ENCODE data around the gene SAFB2.
A peak's percentile ranks its signal among the peaks of the same experiment; 100 is the strongest.

Gene SAFB2

DNA sequence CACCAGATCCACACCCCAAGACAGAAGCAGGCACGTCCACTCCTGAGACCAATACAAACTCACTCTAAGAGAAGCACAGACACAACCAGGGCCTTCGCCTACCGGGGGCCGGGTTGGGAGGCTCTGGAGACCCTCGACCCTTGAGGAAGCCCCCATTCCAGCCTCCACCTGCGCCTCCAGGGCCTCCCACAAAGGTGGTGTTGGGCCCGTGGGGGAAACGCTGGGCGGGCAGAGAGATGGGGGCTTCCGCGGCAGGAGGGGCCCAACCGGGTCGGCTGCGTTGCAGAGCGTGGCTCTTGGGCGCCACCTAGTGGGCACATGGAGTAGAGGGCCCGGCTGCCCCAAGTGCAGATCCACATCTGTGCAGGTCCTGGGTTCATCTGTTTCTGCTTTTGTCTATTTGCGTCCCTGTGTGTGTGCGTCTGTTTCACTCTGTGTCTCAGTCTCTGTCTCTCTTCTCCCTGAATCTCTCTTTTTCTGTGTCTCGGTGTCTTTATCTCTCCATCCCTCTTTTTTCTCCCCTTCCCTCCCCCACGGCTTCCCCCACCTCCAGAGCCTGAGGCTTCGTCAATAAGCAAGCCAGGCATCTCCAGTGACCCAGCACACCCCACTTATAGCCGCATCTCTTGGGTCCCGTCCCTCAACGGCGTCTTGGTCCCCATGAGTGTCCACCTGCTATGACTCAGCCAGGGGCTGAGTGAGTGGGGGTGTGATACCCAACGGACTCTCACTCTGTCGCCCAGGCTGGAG is 44.3 kb downstream of the SAFB2 start:
- peak; percentile 53 for DNase-seq

GRCh38 chr19:5575590-5575989 is 47.0 kb downstream of the SAFB2 start:
- no peak for DNase-seq

DNA sequence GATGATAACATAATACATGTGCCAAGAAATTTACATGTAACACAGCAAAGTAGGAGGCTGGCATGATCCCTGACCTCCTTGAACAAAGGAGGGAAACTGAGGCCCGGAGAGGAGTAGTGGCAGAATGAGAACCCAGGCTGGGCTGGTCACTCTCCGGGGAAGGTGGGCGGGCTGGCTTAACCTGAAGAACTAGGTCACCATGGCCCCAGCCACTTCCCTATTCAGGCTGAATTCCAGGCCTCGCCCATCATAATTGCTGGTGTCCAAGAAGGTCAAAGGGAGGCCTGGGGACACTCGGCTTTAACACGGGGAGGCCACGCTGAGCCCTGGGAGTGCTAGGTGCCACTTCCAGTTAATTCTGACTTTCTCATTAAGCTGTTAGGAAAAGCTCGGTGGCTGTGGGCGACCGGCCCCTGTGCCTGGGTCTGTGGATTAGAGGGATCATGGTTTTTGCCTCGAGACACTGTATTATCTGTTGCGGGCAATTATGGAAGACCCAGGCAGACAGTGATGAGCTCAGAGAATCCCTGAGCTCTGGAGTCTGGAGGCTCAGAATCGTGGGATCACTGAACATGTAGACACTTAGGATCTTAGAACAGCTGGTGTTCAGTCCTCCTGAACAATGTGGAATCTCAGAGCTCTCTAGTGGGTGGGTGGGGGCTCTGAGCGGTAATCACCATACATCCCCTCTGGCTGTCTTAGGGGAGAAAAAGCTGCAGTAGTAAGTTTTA is 49.9 kb downstream of the SAFB2 start:
- DNase-seq = peak; percentile 16

DNA sequence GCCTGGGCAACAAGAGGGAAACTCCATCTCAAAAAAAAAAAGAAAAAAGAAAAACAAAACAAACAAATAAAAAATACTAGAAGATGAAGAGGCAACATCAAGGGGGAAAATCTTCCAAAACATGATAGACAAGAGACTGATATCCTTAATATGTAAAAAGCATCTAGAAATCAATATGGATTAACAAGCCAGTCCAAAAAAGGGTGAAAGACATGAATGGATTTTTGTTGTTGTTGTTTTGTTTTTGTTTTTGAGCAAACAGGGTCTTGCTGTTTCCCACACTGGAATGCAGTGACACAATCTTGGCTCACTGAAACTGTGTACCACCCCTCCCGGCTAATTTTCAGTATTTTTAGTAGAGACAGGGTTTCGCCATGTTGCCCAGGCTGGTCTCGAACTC is 50.8 kb downstream of the SAFB2 start:
- DNase-seq = no peak

DNA sequence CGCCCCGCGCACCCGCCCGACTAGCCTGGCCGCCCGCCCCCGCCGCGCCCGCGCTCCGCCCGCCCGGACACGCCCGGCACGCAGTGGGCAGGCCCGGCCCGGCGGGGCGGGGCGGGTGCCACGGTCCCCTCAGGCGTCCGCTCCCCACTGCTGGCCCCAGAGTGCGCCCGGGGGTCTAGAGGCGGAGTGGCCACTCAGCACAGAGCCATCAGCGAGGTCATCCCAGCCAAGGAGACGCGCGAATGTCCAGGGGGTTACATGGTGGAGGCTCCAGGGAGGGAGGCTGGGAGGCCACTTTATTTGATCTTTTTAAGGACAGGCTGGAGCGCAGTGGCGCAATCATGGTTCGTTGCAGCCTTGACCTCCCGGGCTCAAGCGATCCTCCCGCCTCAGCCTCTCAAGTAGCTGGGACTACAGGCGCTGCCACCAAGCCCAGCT is 54.6 kb downstream of the SAFB2 start:
- peak; percentile 45 for DNase-seq

- DNase-seq = peak; percentile 45
Observed at GRCh38 chr19:5567360-5567969, 55.1 kb downstream of the SAFB2 start, which contains the start of gene TINCR. TINCR (minus strand) TSS chr19:5567953.

DNA sequence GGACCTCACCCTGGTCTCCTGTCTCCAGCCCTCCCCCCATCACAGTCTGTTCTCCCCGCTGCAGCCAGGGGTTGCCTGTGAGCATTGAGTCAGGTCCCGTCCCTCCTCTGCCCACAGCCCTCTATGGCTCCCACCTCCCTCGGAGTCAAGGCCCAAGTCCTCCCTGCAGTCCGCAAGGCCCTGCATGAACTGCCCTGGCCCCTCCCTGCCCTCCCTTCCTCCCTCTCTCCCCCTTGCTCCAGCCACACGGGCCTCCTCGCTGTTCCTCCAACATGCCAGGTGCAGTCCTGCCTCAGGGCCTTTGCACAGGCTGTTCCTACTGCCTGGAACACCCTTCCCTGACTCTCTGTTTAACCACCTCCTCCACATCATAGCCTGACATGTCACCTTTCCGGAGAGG is 57.6 kb downstream of the SAFB2 start:
- DNase-seq = no peak

DNA sequence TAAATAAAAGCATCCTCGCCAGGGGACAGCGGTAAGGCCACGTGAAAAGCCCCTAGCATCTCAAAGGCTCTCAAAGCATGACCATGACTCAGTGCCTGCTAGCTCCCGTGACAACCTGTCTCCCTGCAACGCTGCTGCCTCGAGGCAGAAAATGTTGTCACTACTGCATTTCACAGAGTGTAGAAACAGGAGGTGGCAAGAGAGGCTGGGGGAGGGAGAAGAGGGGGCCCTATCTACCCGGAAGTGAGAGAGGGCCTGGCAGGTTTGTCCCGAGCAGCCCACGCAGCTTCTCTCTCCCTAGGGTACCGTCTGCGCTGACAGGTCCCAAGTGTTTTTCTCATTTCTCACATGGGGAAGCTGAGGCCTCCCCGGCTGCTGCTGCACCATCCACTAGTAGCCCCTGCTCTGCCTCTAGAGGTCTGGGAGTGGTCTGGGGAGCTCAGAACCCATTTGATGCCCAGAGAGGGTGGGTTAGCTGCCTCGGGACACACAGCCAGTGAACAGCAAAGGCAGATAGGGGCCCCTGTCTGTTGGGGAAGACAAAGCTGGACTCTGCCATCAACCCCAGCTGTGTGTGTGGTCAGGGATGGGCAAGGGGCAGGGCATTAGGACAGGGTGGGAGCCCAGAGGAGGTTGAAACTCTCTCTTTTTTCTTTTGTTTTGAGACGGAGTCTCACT is 58.5 kb downstream of the SAFB2 start:
- no peak for DNase-seq

DNA sequence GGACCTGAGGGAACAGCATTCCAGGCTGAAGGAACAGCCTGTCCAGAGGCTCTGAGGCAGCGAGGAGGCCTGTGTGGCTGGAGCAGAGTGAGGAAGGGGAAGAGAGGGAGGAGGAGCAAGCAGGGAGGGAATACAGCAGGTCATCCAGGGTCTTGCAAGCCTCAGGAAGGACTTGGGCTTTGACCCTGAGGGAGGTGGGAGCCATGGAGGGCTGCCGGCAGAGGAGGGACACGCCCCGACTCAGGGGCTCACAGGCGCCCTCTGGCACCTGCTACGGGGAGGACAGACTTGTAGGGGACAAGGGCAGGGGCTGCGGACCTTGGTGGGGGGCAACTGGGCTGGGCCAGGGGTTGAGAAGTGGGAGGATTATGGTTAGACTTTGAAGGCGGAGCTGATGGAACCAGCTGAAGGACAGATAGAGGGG is 59.6 kb downstream of the SAFB2 start:
- DNase-seq = no peak

DNA sequence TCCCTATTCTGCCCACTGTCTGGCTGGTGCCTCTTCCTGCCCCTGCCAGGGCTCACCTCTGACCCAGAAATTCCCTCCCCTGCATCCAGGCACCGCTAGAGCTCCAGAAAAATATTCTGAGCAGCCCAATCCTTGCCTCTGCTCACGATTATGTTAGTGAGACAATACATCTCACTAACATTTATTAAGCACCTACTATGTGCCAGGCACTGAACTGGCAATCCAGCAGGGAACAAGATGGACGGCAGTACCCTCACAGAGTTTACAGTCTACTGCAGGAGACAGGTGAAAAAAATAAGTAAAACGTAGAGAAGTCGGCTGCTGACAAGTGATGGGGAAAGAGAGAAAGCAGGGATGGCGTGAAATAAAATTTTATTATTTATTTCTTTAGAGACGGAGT is 60.3 kb downstream of the SAFB2 start:
- no peak for DNase-seq

GRCh38 chr19:5561559-5561958 is 61.0 kb downstream of the SAFB2 start:
- no peak for DNase-seq

GRCh38 chr19:5560156-5560555 is 62.4 kb downstream of the SAFB2 start:
- no peak for DNase-seq

- DNase-seq = no peak
Observed at GRCh38 chr19:5559804-5560133, 62.8 kb downstream of the SAFB2 start.

GRCh38 chr19:5558101-5558621 is 64.4 kb downstream of the SAFB2 start:
- no peak for DNase-seq

- DNase-seq = no peak
Observed at GRCh38 chr19:5557691-5558090, 64.9 kb downstream of the SAFB2 start.

DNA sequence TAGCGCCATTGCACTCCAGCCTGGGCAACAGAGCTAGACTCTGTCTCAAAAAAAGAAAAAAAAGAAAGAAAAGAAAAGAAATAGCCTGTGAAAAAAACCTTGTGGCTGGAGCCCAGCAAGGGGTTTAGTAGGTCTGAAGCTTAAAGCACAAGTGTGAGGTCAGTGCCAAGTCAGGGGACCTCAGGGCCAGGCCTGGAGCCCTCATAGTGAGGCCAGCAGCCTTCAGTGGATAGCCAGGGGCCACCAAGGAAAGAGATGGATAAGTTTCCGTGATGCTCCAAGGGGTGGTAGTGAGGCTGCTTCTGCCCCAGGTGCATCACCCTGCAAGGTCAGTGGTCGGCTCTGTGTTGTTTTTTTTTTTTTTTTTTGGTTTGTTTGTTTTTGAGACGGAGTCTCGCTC is 67.7 kb downstream of the SAFB2 start:
- DNase-seq = no peak

DNA sequence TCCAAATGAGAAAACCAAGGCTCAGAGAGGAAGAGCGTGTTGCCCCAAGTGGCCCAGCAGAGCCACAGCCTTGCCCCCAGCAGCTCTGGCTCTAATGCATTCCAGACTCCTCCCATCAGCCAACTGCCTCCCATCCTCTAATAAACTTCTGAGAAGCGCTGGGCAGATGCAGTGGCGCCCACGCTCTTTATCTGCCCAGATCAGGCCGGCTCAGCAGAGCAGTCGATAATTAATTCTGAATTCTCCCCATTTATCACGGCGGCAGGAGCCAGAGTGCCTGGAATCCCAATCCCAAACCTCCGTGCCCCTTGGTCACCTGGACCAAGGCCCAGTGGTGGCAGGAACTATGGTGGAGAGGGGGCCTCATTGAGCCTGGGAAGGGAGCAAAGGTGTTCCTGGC is 68.7 kb downstream of the SAFB2 start:
- no peak for DNase-seq

DNA sequence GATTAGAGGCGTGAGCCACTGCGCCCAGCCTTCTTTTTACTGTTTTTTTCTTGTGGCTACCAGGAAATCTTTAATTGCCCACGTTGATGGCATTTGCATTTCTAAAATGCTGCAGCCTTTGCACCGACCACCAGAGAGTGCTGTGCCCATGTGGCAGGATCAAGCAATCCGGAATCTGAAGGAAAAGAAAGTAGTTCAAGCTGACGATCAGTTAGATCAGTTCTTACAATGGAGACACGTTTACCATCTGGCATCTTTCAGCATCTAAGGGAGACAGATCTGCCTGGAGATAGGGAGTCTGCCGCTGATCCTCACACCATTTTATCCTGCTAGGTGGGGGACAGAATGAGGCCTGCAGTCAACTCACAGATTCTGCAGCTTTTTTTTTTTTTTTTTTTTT is 74.7 kb downstream of the SAFB2 start:
- peak; percentile 35 for DNase-seq

DNA sequence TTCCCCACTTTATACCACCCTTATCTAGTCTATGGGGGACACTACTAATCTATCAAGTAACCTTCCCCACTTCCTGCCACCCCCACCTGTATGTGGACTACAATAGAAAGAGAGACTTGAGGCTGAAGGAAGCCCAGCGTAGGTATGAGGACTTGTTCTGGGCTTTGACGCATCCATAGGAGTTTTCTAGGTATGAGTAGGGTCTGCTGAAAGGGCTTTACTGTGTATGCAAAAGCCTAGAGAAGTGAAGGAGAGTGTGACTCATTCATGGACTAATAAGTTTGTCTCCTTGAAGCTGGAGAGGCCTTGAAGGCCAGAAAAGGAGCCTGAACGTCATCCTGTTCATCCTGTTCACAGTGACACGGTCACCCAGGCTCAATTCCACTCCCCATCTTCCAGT is 76.6 kb downstream of the SAFB2 start:
- no peak for DNase-seq

DNA sequence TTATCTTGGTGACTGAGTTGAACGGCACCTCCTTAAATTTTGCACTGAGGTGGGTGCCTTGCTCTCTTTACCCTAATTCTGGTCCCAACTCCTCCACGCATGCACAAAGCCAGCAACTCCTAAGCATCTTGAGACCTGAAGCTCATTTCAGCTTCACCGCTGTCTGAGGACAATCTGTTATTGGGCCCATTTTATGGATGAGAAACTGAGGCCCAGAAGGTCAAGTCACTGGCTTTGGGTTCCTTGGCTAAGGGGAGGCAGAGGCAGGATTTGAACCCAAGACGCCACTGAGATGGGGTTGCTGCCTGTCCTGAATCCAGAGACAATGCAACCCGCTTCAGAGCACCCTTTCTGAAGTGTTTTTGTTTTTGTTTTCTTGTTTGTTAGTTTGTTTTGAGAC is 77.5 kb downstream of the SAFB2 start:
- DNase-seq = no peak

DNA sequence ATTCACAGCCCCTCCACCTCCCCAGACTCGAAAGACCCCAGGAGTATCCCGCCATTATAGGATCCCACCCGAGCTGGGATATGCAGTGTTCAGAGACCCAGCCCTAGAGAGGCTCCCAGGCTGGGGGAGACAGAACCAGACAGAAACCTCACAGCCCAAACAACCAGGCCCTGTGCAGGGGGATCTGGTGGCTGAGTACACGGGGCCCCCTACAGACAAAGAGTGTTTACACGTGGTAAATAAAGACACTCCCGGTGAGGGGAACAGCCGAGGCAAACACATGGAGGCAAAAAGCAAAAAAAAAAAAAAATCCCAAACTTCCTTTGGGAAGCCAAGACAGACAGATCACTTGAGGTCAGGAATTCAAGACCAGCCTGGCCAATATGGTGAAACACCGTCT is 79.9 kb downstream of the SAFB2 start:
- no peak for DNase-seq

- DNase-seq = no peak
Observed at GRCh38 chr19:5541456-5541855, 81.1 kb downstream of the SAFB2 start.

- no peak for DNase-seq
Observed at GRCh38 chr19:5540208-5540607, 82.4 kb downstream of the SAFB2 start.
